H1 (cell line): Measurements from ENCODE around the gene EIF3J.

Experiments
- CBX5 ChIP-seq: fragments of 300-800, 300-1000 bp; sonication (generic); IDR thresholded peaks from 2 replicates; pipeline ENCODE4 v1.7.1; 2016; ENCODE audit warnings: antibody characterized with exemption, low read length, low read depth
- EGR1 ChIP-seq: IDR thresholded peaks from 2 replicates; pipeline ENCODE4 v1.6.1; 2011; ENCODE audit warnings: low read depth, low read length, borderline replicate concordance
- POLR2A ChIP-seq, 2 experiments: IDR thresholded peaks; 1 replicate in 1 of 2; 2 replicates in 1 of 2; pipeline ENCODE4 v1.6.1; 2011; ENCODE audit warnings: low read depth in 2 of 2, low read length in 2 of 2, mild to moderate bottlenecking in 2 of 2; ENCODE audit errors: control extremely low read depth in 1 of 2

GRCh38 chr15:44565387-44566154 is 28.6 kb downstream of the EIF3J start:
- TF ChIP-seq EGR1 (no peak), POLR2A (IDR thresholded peaks at IDR 0.05; ENCODE audit: control extremely low read depth in 1 of 2, low read depth in 2 of 2, low read length in 2 of 2) (peak in 1 of 2 experiments; percentile 20; a peak in 1 of 3 replicates), CBX5 (no peak)
